ENCODE data around the gene ZNF479. TPM values are rescaled to one million over a fixed set of nuclear protein-coding genes. Genes with fewer than 3 reads are reported as not detected.
"Not testable (repeated sequence)": the region's sequence is repeated elsewhere in the genome, so short reads cannot be mapped to it uniquely, and the experiment has no call there.

ZNF479 gene
- polyA plus RNA-seq, 1 of the 3 experiments (the other 2 are of a cell fraction), result not detected

GRCh38 chr7:57165285-57165899 lies 33.2 kb upstream of the ZNF479 start:
- Histone ChIP-seq H3K4me1 (ENCODE audit: control insufficient read depth in 1 of 2, insufficient read depth in 2 of 2, low read depth in 1 of 2, low read length in 1 of 2) (no peaks in the 10 kb centered on the region), H3K9me2 (no peaks in the 10 kb centered on the region), H3K9me3 (peaks cover 35% of the 10 kb centered on the region), H4K20me1 (ENCODE audit: insufficient read depth) (no peaks in the 10 kb centered on the region), H3F3A (replicated peaks; ENCODE audit: insufficient read depth) (no peaks in the 10 kb centered on the region), H3K79me2 (ENCODE audit: insufficient read depth) (no peaks in the 10 kb centered on the region), H2AFZ (ENCODE audit: low read depth) (no peak overlapping the region), H3K36me3 (replicated peaks in 1 of 2; ENCODE audit: control insufficient read depth in 1 of 2, insufficient read depth in 2 of 2, low read length in 1 of 2) (no peaks in the 10 kb centered on the region), H3K27me3 (ENCODE audit: insufficient read depth) (no peaks in the 10 kb centered on the region), H3K4me2 (no peak overlapping the region), H3K9ac (no peak overlapping the region), H3K4me3 (ENCODE audit: low read depth in 2 of 2, low read length in 1 of 2) (no peak overlapping the region), H3K27ac (ENCODE audit: low read depth in 2 of 2, low read length in 1 of 2) (no peak overlapping the region)
- TF ChIP-seq MXI1 (IDR thresholded peaks at IDR 0.05; ENCODE audit: low read depth, low read length) (no peak), ZBTB33 (IDR thresholded peaks at IDR 0.05; ENCODE audit: borderline replicate concordance, low read depth) (no peak), PBX3 (IDR thresholded peaks at IDR 0.05) (no peak), FOXM1 (IDR thresholded peaks at IDR 0.05; ENCODE audit: low read depth) (no peak), FOSL2 (IDR thresholded peaks at IDR 0.05; ENCODE audit: borderline replicate concordance, low read depth) (no peak), NRF1 (IDR thresholded peaks at IDR 0.05; ENCODE audit: low read depth, low read length) (no peak), CHD2 (IDR thresholded peaks at IDR 0.05; ENCODE audit: low read length, partially characterized antibody) (no peak), RXRA (IDR thresholded peaks at IDR 0.05; ENCODE audit: borderline replicate concordance, low read depth) (no peak), JUND (IDR thresholded peaks at IDR 0.05) (no peak), TEAD4 (IDR thresholded peaks at IDR 0.05; ENCODE audit: borderline replicate concordance, insufficient read depth) (no peak), USF2 (IDR thresholded peaks at IDR 0.05; ENCODE audit: borderline replicate concordance, low read depth, low read length) (no peak)
- TF ChIP-seq, protein P1, sequence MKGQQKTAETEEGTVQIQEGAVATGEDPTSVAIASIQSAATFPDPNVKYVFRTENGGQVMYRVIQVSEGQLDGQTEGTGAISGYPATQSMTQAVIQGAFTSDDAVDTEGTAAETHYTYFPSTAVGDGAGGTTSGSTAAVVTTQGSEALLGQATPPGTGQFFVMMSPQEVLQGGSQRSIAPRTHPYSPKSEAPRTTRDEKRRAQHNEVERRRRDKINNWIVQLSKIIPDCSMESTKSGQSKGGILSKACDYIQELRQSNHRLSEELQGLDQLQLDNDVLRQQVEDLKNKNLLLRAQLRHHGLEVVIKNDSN (IDR thresholded peaks at IDR 0.05; ENCODE audit: borderline replicate concordance, low read depth), result no peak
- TF ChIP-seq, protein P2, sequence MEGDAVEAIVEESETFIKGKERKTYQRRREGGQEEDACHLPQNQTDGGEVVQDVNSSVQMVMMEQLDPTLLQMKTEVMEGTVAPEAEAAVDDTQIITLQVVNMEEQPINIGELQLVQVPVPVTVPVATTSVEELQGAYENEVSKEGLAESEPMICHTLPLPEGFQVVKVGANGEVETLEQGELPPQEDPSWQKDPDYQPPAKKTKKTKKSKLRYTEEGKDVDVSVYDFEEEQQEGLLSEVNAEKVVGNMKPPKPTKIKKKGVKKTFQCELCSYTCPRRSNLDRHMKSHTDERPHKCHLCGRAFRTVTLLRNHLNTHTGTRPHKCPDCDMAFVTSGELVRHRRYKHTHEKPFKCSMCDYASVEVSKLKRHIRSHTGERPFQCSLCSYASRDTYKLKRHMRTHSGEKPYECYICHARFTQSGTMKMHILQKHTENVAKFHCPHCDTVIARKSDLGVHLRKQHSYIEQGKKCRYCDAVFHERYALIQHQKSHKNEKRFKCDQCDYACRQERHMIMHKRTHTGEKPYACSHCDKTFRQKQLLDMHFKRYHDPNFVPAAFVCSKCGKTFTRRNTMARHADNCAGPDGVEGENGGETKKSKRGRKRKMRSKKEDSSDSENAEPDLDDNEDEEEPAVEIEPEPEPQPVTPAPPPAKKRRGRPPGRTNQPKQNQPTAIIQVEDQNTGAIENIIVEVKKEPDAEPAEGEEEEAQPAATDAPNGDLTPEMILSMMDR (IDR thresholded peaks at IDR 0.05), result no peak
- TF ChIP-seq, protein P3, sequence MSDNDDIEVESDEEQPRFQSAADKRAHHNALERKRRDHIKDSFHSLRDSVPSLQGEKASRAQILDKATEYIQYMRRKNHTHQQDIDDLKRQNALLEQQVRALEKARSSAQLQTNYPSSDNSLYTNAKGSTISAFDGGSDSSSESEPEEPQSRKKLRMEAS (IDR thresholded peaks at IDR 0.05; ENCODE audit: low read depth), result no peak
- TF ChIP-seq, protein P4, sequence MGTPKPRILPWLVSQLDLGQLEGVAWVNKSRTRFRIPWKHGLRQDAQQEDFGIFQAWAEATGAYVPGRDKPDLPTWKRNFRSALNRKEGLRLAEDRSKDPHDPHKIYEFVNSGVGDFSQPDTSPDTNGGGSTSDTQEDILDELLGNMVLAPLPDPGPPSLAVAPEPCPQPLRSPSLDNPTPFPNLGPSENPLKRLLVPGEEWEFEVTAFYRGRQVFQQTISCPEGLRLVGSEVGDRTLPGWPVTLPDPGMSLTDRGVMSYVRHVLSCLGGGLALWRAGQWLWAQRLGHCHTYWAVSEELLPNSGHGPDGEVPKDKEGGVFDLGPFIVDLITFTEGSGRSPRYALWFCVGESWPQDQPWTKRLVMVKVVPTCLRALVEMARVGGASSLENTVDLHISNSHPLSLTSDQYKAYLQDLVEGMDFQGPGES (IDR thresholded peaks at IDR 0.05; ENCODE audit: low read depth, low read length), result no peak
- no peak for DNase-seq
- CTCF ChIA-PET, result no interaction called here
- WGBS (ENCODE audit: low lambda C conversion rate), result 11% methylated on average over 7 of the region's 7 CpGs
- POLR2A ChIA-PET, result no interaction called here

GRCh38 chr7:57120123-57120784 lies 12.0 kb downstream of the ZNF479 start:
- H3K4me3 ChIP-seq (ENCODE audit: low read depth in 2 of 2, low read length in 1 of 2); H3K9ac ChIP-seq; H3K4me2 ChIP-seq; H4K20me1 ChIP-seq (ENCODE audit: insufficient read depth); H3K27me3 ChIP-seq (ENCODE audit: insufficient read depth); POLR2A ChIA-PET; H3K27ac ChIP-seq (ENCODE audit: low read depth in 2 of 2, low read length in 1 of 2); H2AFZ ChIP-seq (ENCODE audit: low read depth); H3K36me3 ChIP-seq (replicated peaks in 1 of 2; ENCODE audit: control insufficient read depth in 1 of 2, insufficient read depth in 2 of 2, low read length in 1 of 2); DNase-seq; H3K9me2 ChIP-seq; H3F3A ChIP-seq (replicated peaks; ENCODE audit: insufficient read depth); CTCF ChIA-PET; H3K4me1 ChIP-seq (ENCODE audit: control insufficient read depth in 1 of 2, insufficient read depth in 2 of 2, low read depth in 1 of 2, low read length in 1 of 2); H3K79me2 ChIP-seq (ENCODE audit: insufficient read depth): not testable (repeated sequence)
- WGBS (ENCODE audit: low lambda C conversion rate), result 9% methylated on average over 4 of the region's 5 CpGs
- H3K9me3 ChIP-seq, result peaks cover 14% of the 10 kb centered on the region

Data from SK-N-SH (cell line).